CD14-positive monocyte (primary cell): ENCODE results near the gene NAALADL1. TPM values are rescaled to one million over a fixed set of nuclear protein-coding genes. Genes with fewer than 3 reads are reported as not detected.

ENCODE experiments used
- DNase-seq, 3 donors: peaks; one replicate each; pipeline ENCODE4 v3.0.0-alpha.2; 2011 to 2022
- H2AFZ ChIP-seq: 2 replicates; pipeline ENCODE4 v1.6.0; 2012; ENCODE audit warnings: mild to moderate bottlenecking, low read depth, low read length, inconsistent platforms; ENCODE audit not compliant: insufficient read depth, poor library complexity, severe bottlenecking
- H3K27ac ChIP-seq, 2 donors: 1 replicate in 1 of 2; 2 replicates in 1 of 2; pipeline ENCODE4 v1.5.1; 2012 to 2013; ENCODE audit warnings: low read length in 2 of 2, control low read depth in 1 of 2, inconsistent platforms in 1 of 2, low read depth in 1 of 2, mild to moderate bottlenecking in 1 of 2
- H3K27me3 ChIP-seq, 2 donors: one replicate each; pipeline versions ENCODE4 v1.6.0 to v1.6.1; 2011 to 2013; ENCODE audit warnings: low read length in 2 of 2; ENCODE audit not compliant: control insufficient read depth in 2 of 2, insufficient read depth in 2 of 2
- H3K36me3 ChIP-seq, 2 donors: replicated peaks in 1 of 2; 1 replicate in 1 of 2; 2 replicates in 1 of 2; pipeline versions ENCODE4 v1.5.1 to v1.6.1; 2012 to 2013; ENCODE audit warnings: low read length in 2 of 2, control low read depth in 1 of 2, inconsistent platforms in 1 of 2, mild to moderate bottlenecking in 1 of 2; ENCODE audit not compliant: insufficient read depth in 2 of 2, control insufficient read depth in 1 of 2
- H3K4me1 ChIP-seq, 2 donors: 1 replicate in 1 of 2; 2 replicates in 1 of 2; pipeline versions ENCODE4 v1.5.1 to v1.6.1; 2012 to 2013; ENCODE audit warnings: low read length in 2 of 2, control low read depth in 1 of 2, inconsistent platforms in 1 of 2, mild to moderate bottlenecking in 1 of 2, moderate library complexity in 1 of 2; ENCODE audit not compliant: insufficient read depth in 2 of 2, control insufficient read depth in 1 of 2
- H3K4me2 ChIP-seq: replicated peaks from 2 replicates; pipeline ENCODE3; 2012; ENCODE audit warnings: low read length, moderate library complexity, mild to moderate bottlenecking; ENCODE audit not compliant: poor library complexity, severe bottlenecking; ENCODE audit errors: extremely low read depth
- H3K4me3 ChIP-seq, 3 experiments: fragments of 200-600 bp in 1 of 3; sonication (generic) in 1 of 3; replicated peaks in 1 of 3; 1 replicate in 2 of 3; 2 replicates in 1 of 3; pipeline ENCODE4 v1.5.1; 2011 to 2013; ENCODE audit warnings: low read length in 3 of 3, mild to moderate bottlenecking in 3 of 3, control low read depth in 2 of 3, low read depth in 2 of 3, inconsistent platforms in 1 of 3, moderate library complexity in 1 of 3
- H3K79me2 ChIP-seq: 2 replicates; pipeline ENCODE4 v1.6.0; 2012; ENCODE audit warnings: mild to moderate bottlenecking, control low read depth, inconsistent platforms, low read length, moderate library complexity; ENCODE audit not compliant: insufficient read depth
- H3K9ac ChIP-seq: 2 replicates; pipeline ENCODE4 v1.6.0; 2017; ENCODE audit warnings: low read length, mild to moderate bottlenecking; ENCODE audit not compliant: insufficient read depth, poor library complexity, severe bottlenecking
- H3K9me3 ChIP-seq, 2 donors: replicated peaks in 1 of 2; 1 replicate in 1 of 2; 2 replicates in 1 of 2; pipeline versions ENCODE4 v1.5.1 to v1.6.1; 2012 to 2013; ENCODE audit warnings: low read length in 2 of 2, control low read depth in 1 of 2; ENCODE audit not compliant: control insufficient read depth in 1 of 2, insufficient read depth in 1 of 2
- H4K20me1 ChIP-seq: 2 replicates; pipeline ENCODE4 v1.6.0; 2012; ENCODE audit warnings: mild to moderate bottlenecking, low read length, control low read depth, moderate library complexity; ENCODE audit not compliant: insufficient read depth
- H3K27ac Mint-ChIP-seq, 7 donors: one replicate each; pipeline ENCODE4 v1.8.0; 2020; ENCODE audit warnings: mild to moderate bottlenecking in 7 of 7, mixed read lengths in 7 of 7, moderate library complexity in 6 of 7, inconsistent platforms in 2 of 7
- H3K27me3 Mint-ChIP-seq, 3 donors: one replicate each; pipeline ENCODE4 v1.8.0; 2021 to 2022; ENCODE audit warnings: low read depth in 3 of 3, mild to moderate bottlenecking in 3 of 3, mixed read lengths in 3 of 3, moderate library complexity in 3 of 3, inconsistent platforms in 1 of 3
- H3K36me3 Mint-ChIP-seq, 2 donors: one replicate each; pipeline ENCODE4 v1.8.0; 2020; ENCODE audit warnings: mixed read lengths in 2 of 2, inconsistent platforms in 1 of 2, mild to moderate bottlenecking in 1 of 2
- H3K4me1 Mint-ChIP-seq: one replicate; pipeline ENCODE4 v1.8.0; 2020; ENCODE audit warnings: mild to moderate bottlenecking, mixed read lengths
- H3K4me3 Mint-ChIP-seq, 2 donors: one replicate each; pipeline ENCODE4 v1.8.0; 2020; ENCODE audit warnings: mild to moderate bottlenecking in 2 of 2, mixed read lengths in 2 of 2, moderate library complexity in 1 of 2
- H3K9me3 Mint-ChIP-seq, 7 donors: one replicate each; pipeline ENCODE4 v1.8.0; 2020 to 2022; ENCODE audit warnings: mixed read lengths in 7 of 7, mild to moderate bottlenecking in 6 of 7, moderate library complexity in 6 of 7, inconsistent platforms in 2 of 7
- CTCF ChIP-seq: fragments of 200-600 bp; IDR thresholded peaks from one replicate; pipeline ENCODE4 v1.8.0; 2022; ENCODE audit warnings: antibody characterized with exemption, mild to moderate bottlenecking
- WGBS: methylation state at CpG from one replicate; pipeline ENCODE4 v1.1.5; 2013; ENCODE audit warnings: missing lambda C conversion rate; ENCODE audit not compliant: insufficient coverage; 5-methylcytosine and 5-hydroxymethylcytosine counted together
- intact Hi-C, 2 donors: fragments of 100-400 bp; cut with micrococcal nuclease; formaldehyde crosslinking; loops; one replicate each; pipeline versions ENCODE4 v1.15.0 to v1.15.1; 2023
- polyA plus RNA-seq, 3 donors: library from polyadenylated mRNA; depleted of rRNA in 1 of 3; unstranded in 2 of 3; stranded (reverse) in 1 of 3; fragments of 300-500 nt in 2 of 3; fragments of >200 nt in 1 of 3; fragmentation: Illumina TruSeq in 2 of 3; gene quantifications; 1 replicate in 2 of 3; 2 replicates in 1 of 3; pipeline ENCODE4 v1.2.3, GENCODE V29; 2012 to 2021

The NAALADL1 gene
- polyA plus RNA-seq, 3 donors: 11.1 to 20.1 (median 20.1) TPM

- intact Hi-C loops: no loop called here
- no peaks in the 10 kb centered on the region for H3K4me1 ChIP-seq
- Mint-ChIP-seq H3K27me3 (peaks cover 0 to 2% (median 2%) of the 10 kb centered on the region in 3 donors), H3K36me3 (peaks cover 5 to 19% of the 10 kb centered on the region in 2 donors), H3K9me3 (no peaks in the 10 kb centered on the region), H3K4me1 (no peaks in the 10 kb centered on the region), H3K27ac (no peak overlapping the region), H3K4me3 (no peak overlapping the region)
- H2AFZ ChIP-seq: no peak overlapping the region
- no peak overlapping the region for H3K4me2 ChIP-seq
- H3K27me3 ChIP-seq: no peaks in the 10 kb centered on the region
- peaks cover 5% of the 10 kb centered on the region for H3K79me2 ChIP-seq
- H4K20me1 ChIP-seq: no peaks in the 10 kb centered on the region
- no peak for TF ChIP-seq CTCF
- WGBS: 100% methylated on average over 1 of the region's 1 CpG
- no peak overlapping the region for H3K4me3 ChIP-seq
- DNase-seq: no peak
- H3K9ac ChIP-seq: no peak overlapping the region
- no peaks in the 10 kb centered on the region for H3K9me3 ChIP-seq
- no peak overlapping the region for H3K27ac ChIP-seq
- H3K36me3 ChIP-seq: peaks cover 3 to 15% of the 10 kb centered on the region in 2 donors
Measured at GRCh38 chr11:65072631-65072966, 14.2 kb upstream of the NAALADL1 start.

- Histone ChIP-seq H3K27me3 (no peaks in the 10 kb centered on the region), H3K27ac (no peak overlapping the region), H3K4me3 (no peak overlapping the region), H3K9ac (no peak overlapping the region), H3K4me2 (no peak overlapping the region), H3K4me1 (no peaks in the 10 kb centered on the region), H2AFZ (no peak overlapping the region), H3K79me2 (no peaks in the 10 kb centered on the region), H4K20me1 (no peaks in the 10 kb centered on the region), H3K36me3 (peaks cover 0 to 10% of the 10 kb centered on the region in 2 donors), H3K9me3 (no peaks in the 10 kb centered on the region)
- Mint-ChIP-seq H3K27ac (no peak overlapping the region), H3K4me1 (no peaks in the 10 kb centered on the region), H3K36me3 (peaks cover 4 to 14% of the 10 kb centered on the region in 2 donors), H3K4me3 (no peak overlapping the region), H3K27me3 (peaks cover 0 to 2% (median 2%) of the 10 kb centered on the region in 3 donors), H3K9me3 (no peaks in the 10 kb centered on the region)
- no peak for TF ChIP-seq CTCF
- no peak for DNase-seq
- intact Hi-C loops: no loop called here
- 61% methylated on average over 3 of the region's 4 CpGs for WGBS
Measured at GRCh38 chr11:65071907-65072630, 13.7 kb upstream of the NAALADL1 start.
